Hindlimb muscle (tissue), 1 donor: Measurements from ENCODE around the gene CCN6. TPM values are rescaled to one million over a fixed set of nuclear protein-coding genes. Genes with fewer than 3 reads are reported as not detected.

Experiments used
- DNase-seq: peaks from one replicate; pipeline ENCODE4 v3.0.0-alpha.2; 2013
- polyA plus RNA-seq: library from polyadenylated mRNA; unstranded; fragments of 120-200 nt; gene quantifications from one replicate; pipeline ENCODE4 v1.2.1, GENCODE V29; 2013; ENCODE audit not compliant: insufficient read length

Gene CCN6
- polyA plus RNA-seq, 1 donor, result 0.28 TPM

- DNase-seq, result no peak
These were observed 63.6 kb downstream of the CCN6 start for GRCh38 chr6:112117554-112117953.

- no peak for DNase-seq
These were observed 64.1 kb downstream of the CCN6 start for GRCh38 chr6:112118034-112118433.

Other genes starting within 250 kb of the CCN6 start
- gene FYN, start 180.7 kb upstream of the CCN6 start, polyA plus RNA-seq, result 152 TPM
- gene TUBE1, start 33.4 kb downstream of the CCN6 start, polyA plus RNA-seq, result 19.5 TPM
- 14.4 TPM for gene FAM229B, start 33.5 kb downstream of the CCN6 start, polyA plus RNA-seq
- gene LAMA4, start 200.5 kb downstream of the CCN6 start, polyA plus RNA-seq, result 157 TPM